ENCODE data around the gene TADA1. TPM values are rescaled to one million over a fixed set of nuclear protein-coding genes. Genes with fewer than 3 reads are reported as not detected.
"Not testable (repeated sequence)": the region's sequence is repeated elsewhere in the genome, so short reads cannot be mapped to it uniquely, and the experiment has no call there.

The TADA1 gene
- total RNA-seq, 1 donor from 2014 or later: 21.5 TPM

DNA sequence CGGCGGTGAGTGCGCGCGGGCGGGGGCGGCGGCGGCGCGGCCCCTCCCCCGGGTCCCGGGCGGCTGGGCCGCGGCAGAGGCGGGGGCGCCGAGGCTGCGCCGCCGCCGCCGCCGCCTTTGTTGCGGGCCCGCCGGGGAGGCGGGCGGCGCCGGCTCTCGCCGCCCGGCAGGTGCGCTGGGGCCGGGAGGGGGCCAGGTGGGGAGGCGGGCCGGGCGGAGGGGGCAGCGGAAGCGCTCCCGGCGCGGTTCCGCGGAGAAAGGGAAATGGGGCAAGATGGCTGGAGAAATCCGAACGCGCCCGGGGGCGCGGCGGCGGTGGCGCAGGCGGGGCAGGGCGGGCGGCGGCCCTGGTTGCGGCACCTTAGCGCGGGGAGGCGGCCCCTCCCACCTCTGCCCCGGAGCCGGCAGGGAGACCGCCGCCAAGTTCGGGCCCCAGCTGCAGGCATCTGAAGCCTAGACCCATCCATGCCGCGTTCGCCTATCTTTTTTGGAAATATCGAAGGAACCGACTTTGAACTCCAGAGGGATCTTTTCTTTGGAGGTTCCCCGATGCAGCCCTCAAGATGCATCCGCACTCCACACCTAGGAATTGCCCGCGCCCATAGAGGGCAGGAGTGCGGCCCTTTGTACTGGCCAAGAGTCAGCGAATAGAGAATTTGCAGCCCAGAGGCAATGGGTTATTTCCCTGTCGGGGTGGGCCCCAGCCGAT is 36.3 kb downstream of the TADA1 start:
- Mint-ChIP-seq H3K27me3 (peaks cover 3% of the 10 kb centered on the region), H3K9me3 (ENCODE audit: low read depth) (no peaks in the 10 kb centered on the region), H3K4me1 (ENCODE audit: low read depth) (peaks cover 41% of the 10 kb centered on the region), H3K27ac (peak overlapping the region; percentile 93), H3K4me3 (ENCODE audit: low read depth) (peak overlapping the region; percentile 83), H3K36me3 (ENCODE audit: insufficient read depth) (peaks cover 20% of the 10 kb centered on the region)
- TF ChIP-seq, protein P1, sequence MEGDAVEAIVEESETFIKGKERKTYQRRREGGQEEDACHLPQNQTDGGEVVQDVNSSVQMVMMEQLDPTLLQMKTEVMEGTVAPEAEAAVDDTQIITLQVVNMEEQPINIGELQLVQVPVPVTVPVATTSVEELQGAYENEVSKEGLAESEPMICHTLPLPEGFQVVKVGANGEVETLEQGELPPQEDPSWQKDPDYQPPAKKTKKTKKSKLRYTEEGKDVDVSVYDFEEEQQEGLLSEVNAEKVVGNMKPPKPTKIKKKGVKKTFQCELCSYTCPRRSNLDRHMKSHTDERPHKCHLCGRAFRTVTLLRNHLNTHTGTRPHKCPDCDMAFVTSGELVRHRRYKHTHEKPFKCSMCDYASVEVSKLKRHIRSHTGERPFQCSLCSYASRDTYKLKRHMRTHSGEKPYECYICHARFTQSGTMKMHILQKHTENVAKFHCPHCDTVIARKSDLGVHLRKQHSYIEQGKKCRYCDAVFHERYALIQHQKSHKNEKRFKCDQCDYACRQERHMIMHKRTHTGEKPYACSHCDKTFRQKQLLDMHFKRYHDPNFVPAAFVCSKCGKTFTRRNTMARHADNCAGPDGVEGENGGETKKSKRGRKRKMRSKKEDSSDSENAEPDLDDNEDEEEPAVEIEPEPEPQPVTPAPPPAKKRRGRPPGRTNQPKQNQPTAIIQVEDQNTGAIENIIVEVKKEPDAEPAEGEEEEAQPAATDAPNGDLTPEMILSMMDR (IDR thresholded peaks at IDR 0.05; ENCODE audit: unreplicated experiment): peak; percentile 42
- DNase-seq (ENCODE audit: low spot score, unreplicated experiment): peak; percentile 23

DNA sequence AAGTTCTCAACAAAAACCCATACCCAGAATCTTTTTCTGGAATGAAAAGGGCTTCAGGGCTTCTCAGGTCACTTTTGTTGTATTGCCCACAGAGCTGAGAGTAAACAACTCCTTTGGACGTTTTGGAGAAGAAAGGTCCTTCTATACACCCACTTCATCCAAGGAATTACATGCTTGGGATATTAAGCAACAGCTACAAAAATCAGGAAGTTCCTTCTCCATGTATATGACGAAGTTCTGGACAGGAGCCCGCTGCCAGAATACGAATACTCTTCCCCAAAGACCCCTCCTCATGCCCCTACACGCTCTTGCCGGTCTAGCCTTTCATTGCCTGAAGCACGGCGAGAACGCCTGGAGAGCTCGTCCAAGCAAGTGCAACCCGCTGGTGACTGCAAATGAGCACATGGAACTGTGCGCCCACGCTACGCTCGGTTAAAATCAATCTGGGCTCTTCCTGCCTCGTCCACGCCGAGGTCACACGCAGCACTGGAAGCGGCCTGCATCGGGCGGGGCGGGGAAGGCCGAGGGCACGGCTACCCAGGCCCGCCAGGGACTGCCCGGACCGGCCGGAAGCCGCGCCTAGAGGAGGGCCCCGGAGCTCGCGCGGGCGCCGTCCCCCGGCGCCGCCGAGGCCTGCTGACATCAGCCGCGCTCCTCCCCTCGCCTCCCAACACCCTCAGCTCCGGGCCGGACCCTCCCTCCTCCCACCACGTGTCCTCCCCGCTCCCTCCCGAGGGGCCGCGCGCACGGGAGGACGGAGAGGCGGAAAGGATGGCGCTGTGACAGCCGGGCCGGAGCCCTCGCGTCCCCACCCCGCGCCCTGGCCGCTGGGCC is 37.1 kb downstream of the TADA1 start, which contains the start of gene POGK:
POGK (plus strand) TSS at position 710 of the 834 bp plus-strand sequence. CDS start 1,482 bp downstream, outside the sequence.
- TF ChIP-seq, protein P1 (IDR thresholded peaks at IDR 0.05; ENCODE audit: unreplicated experiment): no peak
- DNase-seq (ENCODE audit: low spot score, unreplicated experiment): peak; percentile 76
- H3K9me3 Mint-ChIP-seq (ENCODE audit: low read depth): no peaks in the 10 kb centered on the region
- H3K36me3 Mint-ChIP-seq (ENCODE audit: insufficient read depth): peaks cover 13% of the 10 kb centered on the region
- H3K4me3 Mint-ChIP-seq (ENCODE audit: low read depth): peak within 1 kb of the TSS; percentile 93
- peaks cover 8% of the 10 kb centered on the region for H3K27me3 Mint-ChIP-seq
- peak within 1 kb of the TSS; percentile 98 for H3K27ac Mint-ChIP-seq
- H3K4me1 Mint-ChIP-seq (ENCODE audit: low read depth): peaks cover 37% of the 10 kb centered on the region

DNA sequence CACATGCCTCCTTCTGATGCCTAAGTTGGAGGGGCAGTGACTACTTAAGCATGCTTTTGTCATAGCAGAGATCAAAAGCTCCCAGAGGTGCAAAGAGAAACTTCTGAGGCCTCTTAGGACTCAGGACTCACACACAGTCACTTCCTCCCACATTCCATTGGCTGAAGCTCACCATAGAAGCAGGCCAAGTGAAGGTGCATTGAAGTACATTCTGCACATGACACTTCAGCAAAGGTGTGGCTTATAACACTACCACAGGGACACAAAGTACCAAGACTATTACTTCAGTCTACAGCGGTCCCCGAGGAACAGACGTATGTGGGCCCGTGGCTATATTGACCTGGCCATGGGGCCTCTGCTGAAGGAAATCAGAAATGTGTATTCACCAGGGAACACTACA is 39.3 kb downstream of the TADA1 start:
- peaks cover 6% of the 10 kb centered on the region for H3K36me3 Mint-ChIP-seq (ENCODE audit: insufficient read depth)
- H3K9me3 Mint-ChIP-seq (ENCODE audit: low read depth): no peaks in the 10 kb centered on the region
- H3K4me1 Mint-ChIP-seq (ENCODE audit: low read depth): peaks cover 25% of the 10 kb centered on the region
- H3K4me3 Mint-ChIP-seq (ENCODE audit: low read depth): no peak overlapping the region
- no peak overlapping the region for H3K27ac Mint-ChIP-seq
- peaks cover 11% of the 10 kb centered on the region for H3K27me3 Mint-ChIP-seq
- no peak for DNase-seq (ENCODE audit: low spot score, unreplicated experiment)
- TF ChIP-seq, protein P1 (IDR thresholded peaks at IDR 0.05; ENCODE audit: unreplicated experiment): no peak

DNA sequence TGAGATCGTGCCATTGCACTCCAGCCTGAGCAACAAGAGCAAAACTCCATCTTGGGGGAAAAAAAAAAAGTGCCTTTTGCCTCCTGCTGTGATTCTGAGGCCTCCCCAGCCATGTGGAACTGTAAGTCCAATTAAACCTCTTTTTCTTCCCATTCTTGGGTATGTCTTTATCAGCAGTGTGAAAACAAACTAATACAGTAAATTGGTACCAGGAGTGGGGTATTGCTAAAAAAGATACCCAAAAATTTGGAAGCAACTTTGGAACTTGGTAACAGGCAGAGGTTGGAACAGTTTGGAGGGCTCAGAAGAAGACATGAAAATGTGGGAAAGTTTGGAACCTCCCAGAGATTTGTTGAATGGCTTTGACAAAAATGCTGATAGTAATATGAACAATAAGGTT is 46.3 kb downstream of the TADA1 start:
- H3K4me1 Mint-ChIP-seq (ENCODE audit: low read depth); H3K36me3 Mint-ChIP-seq (ENCODE audit: insufficient read depth); H3K27ac Mint-ChIP-seq; H3K27me3 Mint-ChIP-seq; H3K4me3 Mint-ChIP-seq (ENCODE audit: low read depth); DNase-seq (ENCODE audit: low spot score, unreplicated experiment): not testable (repeated sequence)
- peaks cover 21% of the 10 kb centered on the region for H3K9me3 Mint-ChIP-seq (ENCODE audit: low read depth)

DNA sequence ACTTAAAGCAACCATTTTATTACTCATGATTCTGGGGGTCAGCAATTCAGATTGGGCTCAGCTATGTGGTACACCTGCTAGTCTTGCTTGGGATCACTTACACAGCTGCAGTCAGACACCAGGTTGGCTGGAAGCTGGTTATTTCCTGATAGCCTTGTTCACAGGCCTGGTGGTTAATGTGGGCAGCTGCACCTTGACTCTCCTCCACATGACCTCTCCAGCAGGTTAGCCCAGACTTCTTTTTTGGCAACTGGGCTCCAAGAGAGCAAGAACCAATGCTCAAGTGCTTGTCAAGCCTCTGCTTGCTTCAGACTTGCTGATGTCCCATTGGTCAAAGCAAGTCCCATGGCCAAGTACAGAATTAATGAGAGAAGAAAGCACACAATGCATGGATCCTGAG is 48.6 kb downstream of the TADA1 start:
- H3K27ac Mint-ChIP-seq: no peak overlapping the region
- DNase-seq (ENCODE audit: low spot score, unreplicated experiment): no peak
- H3K4me1 Mint-ChIP-seq (ENCODE audit: low read depth): no peaks in the 10 kb centered on the region
- no peaks in the 10 kb centered on the region for H3K27me3 Mint-ChIP-seq
- H3K36me3 Mint-ChIP-seq (ENCODE audit: insufficient read depth): no peaks in the 10 kb centered on the region
- H3K4me3 Mint-ChIP-seq (ENCODE audit: low read depth): no peak overlapping the region
- TF ChIP-seq, protein P1 (IDR thresholded peaks at IDR 0.05; ENCODE audit: unreplicated experiment): no peak
- peaks cover 24% of the 10 kb centered on the region for H3K9me3 Mint-ChIP-seq (ENCODE audit: low read depth)
